SH-SY5Y (cell line): Measurements from ENCODE around the gene ZNF701.

Experiments
- GATA2 ChIP-seq: IDR thresholded peaks from 2 replicates; pipeline ENCODE4 v1.6.1; 2011; ENCODE audit warnings: mild to moderate bottlenecking, low read depth, low read length
- GATA3 ChIP-seq: IDR thresholded peaks from 2 replicates; pipeline ENCODE4 v1.6.1; 2011; ENCODE audit warnings: low read depth, mild to moderate bottlenecking, low read length, moderate library complexity

DNA sequence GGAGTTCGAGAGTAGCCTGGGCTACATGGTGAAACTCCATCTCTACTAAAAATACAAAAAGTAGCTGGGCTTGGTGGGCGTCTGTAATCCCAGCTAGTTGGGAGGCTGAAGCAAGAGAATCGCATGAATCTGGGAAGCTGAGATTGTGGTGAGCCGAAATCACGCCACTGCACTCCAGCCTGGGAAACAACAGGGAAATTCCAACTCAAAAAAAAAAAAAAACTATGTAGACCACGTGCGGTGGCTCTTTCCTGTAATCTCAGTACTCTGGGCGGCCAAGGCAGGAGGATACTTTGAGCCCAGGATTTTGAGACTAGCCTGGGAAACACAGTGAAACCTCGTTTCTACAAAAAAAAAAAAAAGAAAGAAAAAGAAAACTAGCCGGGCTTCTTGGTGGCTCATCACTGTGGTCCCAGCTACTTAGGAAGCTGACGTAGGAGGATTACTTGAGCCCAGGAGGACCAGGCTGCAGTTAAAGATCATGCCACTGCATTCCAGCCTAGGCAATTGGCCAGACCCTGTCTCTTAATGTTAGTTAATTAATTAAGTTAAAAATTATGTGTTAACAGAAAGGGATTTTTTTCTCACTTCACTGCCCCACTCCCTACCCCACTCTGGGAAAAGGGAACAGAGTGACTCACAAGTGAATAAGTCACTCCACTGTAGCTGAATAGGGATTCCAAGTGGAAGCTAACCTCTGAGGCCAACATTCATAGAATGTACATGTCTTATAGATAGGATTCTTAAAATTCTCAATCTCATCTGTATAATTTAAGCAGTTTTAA lies 65.9 kb downstream of the ZNF701 start:
- TF ChIP-seq GATA3 (no peak), GATA2 (no peak)
